GM03348 (cell line): ENCODE measurements around the gene CRCP.
A peak's percentile ranks its signal among the peaks of the same experiment; 100 is the strongest.
"Not testable (repeated sequence)": the region's sequence is repeated elsewhere in the genome, so short reads cannot be mapped to it uniquely, and the experiment has no call there.

ENCODE experiments used
- DNase-seq: peaks from one replicate; pipeline ENCODE4 v3.0.0; 2012; ENCODE audit warnings: low spot score

Gene CRCP

DNA sequence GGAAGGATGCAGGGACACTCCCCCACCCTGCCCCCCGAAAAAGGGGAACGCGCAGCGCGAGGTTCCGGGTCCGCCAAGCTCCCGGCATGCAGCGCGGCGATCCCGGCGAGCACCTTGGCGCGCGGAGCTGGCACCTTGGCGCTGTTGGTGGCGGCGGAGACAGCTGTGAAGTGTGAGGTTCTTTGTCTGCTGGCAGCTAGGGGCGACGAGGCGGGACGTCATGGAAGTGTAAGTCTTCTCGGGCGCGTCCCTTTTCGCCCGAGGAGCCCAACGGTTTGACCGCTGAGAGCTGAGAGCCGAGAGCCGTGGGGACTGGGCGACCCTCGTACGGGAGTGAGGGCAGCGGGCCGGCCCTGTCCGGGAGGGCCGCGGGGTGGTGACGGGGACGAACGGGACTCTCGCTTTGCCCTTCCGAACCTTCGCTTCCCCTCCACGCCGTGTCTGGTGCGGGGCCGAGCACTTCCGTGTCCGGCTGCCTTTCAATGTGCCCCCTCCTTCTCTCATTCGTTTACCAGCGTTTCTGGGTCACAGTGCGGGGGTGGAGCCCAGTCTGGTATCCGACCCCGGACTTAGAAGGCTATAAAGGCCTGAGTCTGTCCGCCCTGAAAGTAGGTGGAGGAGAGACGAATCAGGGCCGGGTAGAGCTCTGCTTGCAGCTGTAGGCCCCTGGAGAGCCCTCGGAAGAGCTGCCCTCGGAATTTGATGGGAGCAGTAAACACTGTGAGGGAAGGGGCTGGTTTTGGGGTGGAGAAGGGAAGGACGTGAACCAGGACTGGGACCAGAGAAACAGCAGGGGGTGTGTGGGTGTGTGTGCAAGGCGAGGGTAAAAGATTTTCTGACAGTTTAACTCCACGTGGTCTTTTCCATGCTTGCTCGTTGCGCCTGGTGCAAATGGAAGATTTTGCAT, at the start of gene CRCP:
Gene CRCP (plus strand): TSS at position 105 of the 907 bp plus-strand sequence. CDS start 116 bp downstream, at position 221.
- DNase-seq = peak; percentile 91

- DNase-seq = no peak
Observed at GRCh38 chr7:66069732-66070131, 44.9 kb upstream of the CRCP start.

DNA sequence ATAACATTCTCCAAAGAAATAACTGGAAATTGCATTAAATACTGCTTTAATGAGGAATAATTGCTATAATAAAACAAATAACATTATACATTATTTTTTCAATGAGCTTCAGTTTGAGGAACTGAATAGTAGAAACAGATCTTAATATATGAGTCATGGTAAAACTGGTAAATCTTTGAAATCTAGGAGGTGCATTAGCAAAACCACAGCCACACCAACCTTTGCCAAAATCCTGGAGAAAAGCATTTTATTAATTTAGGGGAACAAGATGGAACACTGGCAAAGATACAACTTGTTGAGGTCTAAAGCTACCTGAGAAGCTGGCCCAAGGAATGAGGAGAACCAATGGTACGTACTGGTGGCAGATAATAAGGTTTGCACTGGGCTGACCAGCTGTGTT, 44.4 kb upstream of the CRCP start:
- DNase-seq = no peak

GRCh38 chr7:66072208-66072607, 42.4 kb upstream of the CRCP start:
- not testable (repeated sequence) for DNase-seq

- peak; percentile 100 for DNase-seq
Observed at GRCh38 chr7:66075590-66076461, 38.8 kb upstream of the CRCP start, which contains the start of gene ASL. Gene ASL, plus strand, starts transcription at chr7:66075819. Its CDS starts 263 bp downstream, at chr7:66076082.

GRCh38 chr7:66076462-66077329, 38.0 kb upstream of the CRCP start:
- no peak for DNase-seq

DNA sequence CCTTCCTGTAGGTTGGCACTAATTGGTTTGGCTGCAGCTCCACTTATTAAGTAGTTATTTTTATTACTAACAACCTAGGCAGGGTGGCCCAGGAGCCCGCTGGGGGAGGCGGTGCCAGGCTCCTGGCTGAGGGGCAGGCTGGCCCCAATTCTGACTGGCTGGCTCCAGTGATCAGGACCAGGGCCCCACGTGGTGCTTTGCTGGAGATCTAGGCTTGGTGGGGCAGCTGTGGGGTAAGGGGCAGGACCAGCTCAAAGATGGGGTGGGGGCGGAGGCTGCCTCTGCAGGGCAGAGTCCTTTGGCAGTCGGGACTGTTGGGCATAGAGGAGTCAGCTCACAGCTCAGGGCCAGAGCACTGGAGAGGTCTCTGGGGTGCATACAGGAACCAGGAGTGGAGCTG, 36.6 kb upstream of the CRCP start:
- DNase-seq = no peak

DNA sequence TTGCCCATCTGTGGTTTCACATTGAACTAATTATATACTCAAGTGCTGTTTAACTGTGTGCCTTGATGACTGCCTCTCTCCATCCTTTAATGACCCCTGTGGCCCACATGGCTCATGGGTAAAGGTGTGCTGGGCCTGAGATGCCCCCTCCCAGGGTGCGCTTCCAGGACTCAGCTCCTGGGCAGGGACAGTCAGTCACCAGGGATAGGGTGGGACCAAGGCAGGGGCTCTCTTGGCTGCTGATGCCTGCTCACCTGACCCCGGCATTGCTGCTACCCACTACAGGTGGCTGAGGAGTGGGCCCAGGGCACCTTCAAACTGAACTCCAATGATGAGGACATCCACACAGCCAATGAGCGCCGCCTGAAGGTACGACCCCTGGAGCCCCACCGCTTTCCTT, 32.6 kb upstream of the CRCP start:
- DNase-seq = no peak

- DNase-seq = no peak
Observed at GRCh38 chr7:66082886-66083415, 31.7 kb upstream of the CRCP start.

DNA sequence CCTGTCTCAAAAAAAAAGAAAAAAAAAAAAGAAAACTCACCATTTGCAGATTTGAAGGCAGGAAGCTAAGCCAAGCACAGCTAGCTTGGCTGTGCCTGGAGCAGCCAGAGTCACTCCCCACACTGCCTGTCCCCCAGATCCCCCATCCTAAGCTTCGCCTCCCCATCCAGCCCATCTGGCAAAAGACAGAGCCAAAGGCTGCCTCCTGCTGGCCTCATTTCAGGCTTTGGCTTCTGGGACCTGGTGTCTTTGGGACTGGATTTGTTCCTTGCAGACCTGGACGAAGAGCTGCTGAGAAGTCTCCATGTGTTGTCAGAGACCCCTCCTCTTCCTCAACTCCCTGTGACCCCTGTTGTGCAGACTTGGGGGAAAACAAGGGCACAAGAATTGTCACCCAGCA, 31.0 kb upstream of the CRCP start:
- no peak for DNase-seq

DNA sequence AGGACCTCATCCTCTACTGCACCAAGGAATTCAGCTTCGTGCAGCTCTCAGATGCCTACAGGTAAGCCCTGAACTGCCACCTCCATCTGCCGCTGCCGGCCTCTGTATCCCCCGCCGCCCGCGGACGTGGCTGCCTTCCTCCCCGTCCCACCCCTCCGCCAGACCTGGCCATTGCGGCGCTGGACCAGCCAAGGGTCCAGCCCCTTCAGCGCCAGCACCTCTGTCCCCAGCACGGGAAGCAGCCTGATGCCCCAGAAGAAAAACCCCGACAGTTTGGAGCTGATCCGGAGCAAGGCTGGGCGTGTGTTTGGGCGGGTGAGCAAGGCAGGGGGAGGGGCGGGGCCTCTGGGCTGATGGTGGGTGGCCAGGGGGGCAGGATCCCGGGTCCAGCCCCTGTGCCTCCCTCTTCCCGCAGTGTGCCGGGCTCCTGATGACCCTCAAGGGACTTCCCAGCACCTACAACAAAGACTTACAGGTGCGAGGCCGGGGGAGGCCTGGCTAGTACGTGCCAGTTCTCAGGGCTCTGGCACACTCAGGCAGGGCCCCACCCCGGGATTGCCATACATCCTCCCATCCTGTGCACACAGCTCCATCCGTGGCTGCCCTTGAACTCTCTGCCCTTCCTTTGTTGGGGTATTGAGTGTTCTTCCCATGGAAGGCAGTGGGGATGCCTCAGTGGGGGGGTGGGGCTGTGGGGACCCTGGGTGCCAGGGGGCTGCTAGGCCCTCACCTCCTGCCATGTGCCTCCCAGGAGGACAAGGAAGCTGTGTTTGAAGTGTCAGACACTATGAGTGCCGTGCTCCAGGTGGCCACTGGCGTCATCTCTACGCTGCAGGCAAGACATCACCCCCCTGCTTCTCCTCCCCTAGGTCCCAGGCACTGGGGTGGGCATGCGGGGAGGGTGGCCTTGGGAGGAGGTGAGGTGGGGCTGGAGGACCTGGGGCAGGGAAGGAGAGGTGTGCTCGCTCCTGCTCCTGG, 25.5 kb upstream of the CRCP start:
- no peak for DNase-seq

DNA sequence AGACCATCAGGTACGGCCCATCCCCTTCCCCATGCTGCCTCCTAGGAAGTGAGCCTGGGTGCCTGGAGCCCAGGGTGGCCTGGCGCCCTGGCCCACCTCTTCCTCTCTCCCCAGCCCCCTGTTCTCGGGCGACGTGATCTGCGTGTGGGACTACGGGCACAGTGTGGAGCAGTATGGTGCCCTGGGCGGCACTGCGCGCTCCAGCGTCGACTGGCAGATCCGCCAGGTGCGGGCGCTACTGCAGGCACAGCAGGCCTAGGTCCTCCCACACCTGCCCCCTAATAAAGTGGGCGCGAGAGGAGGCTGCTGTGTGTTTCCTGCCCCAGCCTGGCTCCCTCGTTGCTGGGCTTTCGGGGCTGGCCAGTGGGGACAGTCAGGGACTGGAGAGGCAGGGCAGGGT, 22.0 kb upstream of the CRCP start:
- DNase-seq = no peak

GRCh38 chr7:66095010-66095409, 19.6 kb upstream of the CRCP start:
- no peak for DNase-seq

DNA sequence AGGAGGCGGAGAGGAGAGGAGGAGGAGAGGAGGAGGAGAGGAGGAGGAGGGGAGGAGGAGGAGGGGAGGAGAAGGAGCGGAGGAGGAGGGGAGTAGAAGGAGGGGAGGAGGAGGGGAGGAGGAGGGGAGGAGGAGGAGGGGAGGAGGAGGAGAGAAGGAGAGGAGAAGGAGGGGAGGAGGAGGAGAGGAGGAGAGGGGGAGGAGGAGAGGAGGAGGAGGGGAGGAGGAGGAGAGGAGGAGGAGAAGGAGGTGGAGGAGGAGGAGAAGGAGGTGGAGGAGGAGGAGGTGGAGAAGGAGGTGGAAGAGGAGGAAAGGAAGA, 15.5 kb upstream of the CRCP start:
- DNase-seq = no peak

GRCh38 chr7:66099551-66100407, 14.9 kb upstream of the CRCP start:
- peak; percentile 68 for DNase-seq

- no peak for DNase-seq
Observed at GRCh38 chr7:66100408-66101050, 14.1 kb upstream of the CRCP start.

DNA sequence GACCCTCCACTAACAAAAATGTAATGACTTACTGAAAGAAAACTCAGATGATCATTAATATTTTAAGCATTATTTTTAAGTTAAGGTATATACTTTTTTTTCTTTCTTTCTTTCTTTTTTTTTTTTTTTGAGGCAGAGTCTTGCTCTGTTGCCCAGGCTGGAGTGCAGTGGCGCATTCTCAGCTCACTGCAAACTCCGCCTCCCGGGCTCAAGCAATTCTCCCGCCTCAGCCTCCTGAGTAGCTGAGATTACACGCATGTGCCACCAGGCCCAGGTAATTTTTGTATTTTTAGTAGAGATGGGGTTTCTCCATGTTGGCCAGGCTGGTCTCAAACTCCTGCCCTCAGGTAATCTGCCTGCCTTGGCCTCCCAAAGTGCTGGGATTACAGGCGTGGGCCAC, 12.5 kb upstream of the CRCP start:
- DNase-seq = not testable (repeated sequence)

DNA sequence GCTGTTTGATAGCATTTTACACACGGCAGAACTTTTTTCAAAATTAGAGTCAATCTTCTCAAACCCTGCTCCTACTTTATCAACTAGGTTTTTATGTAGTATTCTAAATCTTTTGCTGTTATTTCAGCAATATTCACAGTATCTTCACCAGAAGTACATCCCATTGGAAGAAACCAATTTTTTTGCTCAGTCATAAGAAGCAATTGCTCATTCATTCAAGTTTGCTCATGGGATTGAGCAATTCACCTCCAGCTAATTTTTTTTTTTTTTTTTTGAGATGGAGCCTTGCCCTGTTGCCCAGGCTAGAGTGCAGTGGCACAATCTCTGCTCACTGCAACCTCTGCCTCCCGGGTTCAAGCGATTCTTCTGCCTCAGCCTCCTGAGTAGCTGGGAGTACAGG, 10.7 kb upstream of the CRCP start:
- DNase-seq = peak; percentile 52

DNA sequence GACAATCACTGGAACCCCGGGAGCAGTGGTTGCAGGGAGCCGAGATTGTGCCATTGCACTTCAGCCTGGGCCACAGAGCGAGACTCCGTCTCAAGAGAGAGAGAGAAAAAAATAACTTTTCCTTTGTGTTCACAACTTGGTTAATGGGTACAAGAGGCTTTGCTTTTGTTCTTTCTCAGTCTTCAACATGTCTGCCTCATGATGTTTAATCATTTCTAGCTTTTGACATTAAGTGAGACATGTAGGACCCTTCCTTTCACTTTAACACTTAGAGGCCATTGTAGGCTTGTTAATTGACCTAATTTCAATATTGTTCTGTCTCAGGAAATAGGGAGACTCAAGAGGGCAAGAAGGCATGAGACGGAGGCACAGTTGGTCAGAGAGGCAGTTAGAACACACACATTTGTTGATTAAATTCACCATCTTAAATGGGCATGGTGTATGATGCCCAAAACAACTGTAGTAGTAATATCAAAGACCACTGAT, 9.3 kb upstream of the CRCP start:
- DNase-seq = no peak
